ENCODE measurements around the gene ANKRD53.

ANKRD53 gene

DNA sequence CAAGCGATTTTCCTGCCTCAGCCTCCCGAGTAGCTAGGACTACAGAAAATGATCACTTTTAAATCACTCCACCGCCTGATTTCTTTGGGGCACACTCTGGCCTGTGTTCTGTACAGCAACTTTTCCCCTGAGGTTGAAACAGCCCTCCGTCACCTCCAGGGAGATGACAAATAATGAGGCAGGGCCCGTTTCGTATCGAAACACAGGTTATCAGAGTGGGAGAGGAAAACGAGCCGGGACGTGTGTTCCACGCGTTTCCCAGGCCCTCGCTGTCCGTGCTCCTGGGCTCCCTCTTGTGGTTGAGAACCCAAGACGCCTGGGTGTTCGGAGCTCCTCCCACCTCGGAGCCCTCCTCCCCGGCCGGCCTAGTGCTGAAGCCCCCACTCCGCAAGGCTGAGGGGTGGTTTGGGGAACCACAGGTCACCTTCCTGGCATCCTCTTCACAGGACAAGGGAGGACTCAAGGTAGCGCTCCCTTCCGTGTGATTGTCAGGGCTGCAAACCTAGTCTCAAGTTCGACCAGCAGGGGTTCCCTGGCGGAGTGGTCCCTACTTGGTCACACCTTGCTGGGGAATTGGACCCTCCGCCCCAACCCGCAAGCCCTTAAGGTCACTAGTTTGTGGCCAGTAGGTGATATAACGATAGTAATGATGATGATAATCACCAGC is 30.0 kb upstream of the ANKRD53 start:
- H3K27ac ChIP-seq, result no peak overlapping the region
- no peaks in the 10 kb centered on the region for H3K9me3 ChIP-seq (ENCODE audit: severe bottlenecking)
- H3K4me3 ChIP-seq (ENCODE audit: low read depth, low read length), result peak overlapping the region; percentile 41
- TF ChIP-seq, protein P1, sequence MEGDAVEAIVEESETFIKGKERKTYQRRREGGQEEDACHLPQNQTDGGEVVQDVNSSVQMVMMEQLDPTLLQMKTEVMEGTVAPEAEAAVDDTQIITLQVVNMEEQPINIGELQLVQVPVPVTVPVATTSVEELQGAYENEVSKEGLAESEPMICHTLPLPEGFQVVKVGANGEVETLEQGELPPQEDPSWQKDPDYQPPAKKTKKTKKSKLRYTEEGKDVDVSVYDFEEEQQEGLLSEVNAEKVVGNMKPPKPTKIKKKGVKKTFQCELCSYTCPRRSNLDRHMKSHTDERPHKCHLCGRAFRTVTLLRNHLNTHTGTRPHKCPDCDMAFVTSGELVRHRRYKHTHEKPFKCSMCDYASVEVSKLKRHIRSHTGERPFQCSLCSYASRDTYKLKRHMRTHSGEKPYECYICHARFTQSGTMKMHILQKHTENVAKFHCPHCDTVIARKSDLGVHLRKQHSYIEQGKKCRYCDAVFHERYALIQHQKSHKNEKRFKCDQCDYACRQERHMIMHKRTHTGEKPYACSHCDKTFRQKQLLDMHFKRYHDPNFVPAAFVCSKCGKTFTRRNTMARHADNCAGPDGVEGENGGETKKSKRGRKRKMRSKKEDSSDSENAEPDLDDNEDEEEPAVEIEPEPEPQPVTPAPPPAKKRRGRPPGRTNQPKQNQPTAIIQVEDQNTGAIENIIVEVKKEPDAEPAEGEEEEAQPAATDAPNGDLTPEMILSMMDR (IDR thresholded peaks at IDR 0.05; ENCODE audit: low read depth, low read length), result peak; percentile 97
- peak; percentile 91 for DNase-seq
- H3K27me3 ChIP-seq (ENCODE audit: insufficient read depth, low read depth, severe bottlenecking), result peaks cover 12% of the 10 kb centered on the region
- H3K36me3 ChIP-seq, result no peaks in the 10 kb centered on the region

DNA sequence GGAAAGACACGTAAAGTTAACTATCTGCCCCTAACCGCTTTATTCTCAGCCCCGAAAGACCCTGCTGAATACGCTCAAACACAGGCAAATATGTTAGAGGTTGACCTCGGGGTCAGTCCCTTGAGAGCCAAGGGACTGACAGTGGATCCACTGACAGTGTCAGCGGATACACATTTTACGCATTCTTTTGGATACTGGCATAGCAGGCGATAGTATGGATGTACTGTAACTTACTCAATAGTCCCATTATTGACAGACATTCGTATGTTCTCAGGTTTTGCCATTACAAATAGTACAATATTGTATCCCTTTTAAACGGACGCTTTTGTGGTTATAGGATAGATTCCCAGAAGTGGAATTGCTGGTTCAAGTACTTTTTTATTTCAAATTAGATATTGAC is 29.3 kb upstream of the ANKRD53 start:
- no peak overlapping the region for H3K4me3 ChIP-seq (ENCODE audit: low read depth, low read length)
- H3K9me3 ChIP-seq (ENCODE audit: severe bottlenecking), result no peaks in the 10 kb centered on the region
- no peaks in the 10 kb centered on the region for H3K36me3 ChIP-seq
- TF ChIP-seq, protein P1 (IDR thresholded peaks at IDR 0.05; ENCODE audit: low read depth, low read length), result no peak
- DNase-seq, result no peak
- peaks cover 12% of the 10 kb centered on the region for H3K27me3 ChIP-seq (ENCODE audit: insufficient read depth, low read depth, severe bottlenecking)
- no peak overlapping the region for H3K27ac ChIP-seq

DNA sequence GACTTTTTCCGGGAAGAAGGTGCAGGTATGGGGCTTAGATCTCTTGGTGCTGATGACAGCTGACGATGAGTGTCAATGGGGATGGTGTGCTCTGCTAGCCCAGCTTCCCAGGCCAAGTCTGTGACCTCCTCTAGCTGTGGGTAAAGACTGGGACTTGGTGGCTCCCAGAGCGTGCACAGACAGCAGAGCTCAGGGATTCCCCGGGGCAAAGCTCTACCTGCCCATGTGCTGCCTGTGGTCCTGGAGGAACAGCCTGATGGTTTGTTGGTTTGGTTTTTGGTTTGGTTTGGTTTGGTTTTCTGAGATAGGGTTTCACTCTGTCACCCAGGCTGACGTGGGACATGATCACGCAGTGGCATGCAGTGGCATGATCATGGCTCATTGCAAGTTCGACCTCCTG is 23.5 kb upstream of the ANKRD53 start:
- DNase-seq, result no peak
- TF ChIP-seq, protein P1 (IDR thresholded peaks at IDR 0.05; ENCODE audit: low read depth, low read length), result no peak
- Histone ChIP-seq H3K4me3 (ENCODE audit: low read depth, low read length) (no peak overlapping the region), H3K27ac (no peak overlapping the region), H3K9me3 (ENCODE audit: severe bottlenecking) (no peaks in the 10 kb centered on the region), H3K27me3 (ENCODE audit: insufficient read depth, low read depth, severe bottlenecking) (no peaks in the 10 kb centered on the region), H3K36me3 (no peaks in the 10 kb centered on the region)

- DNase-seq, result no peak
- Histone ChIP-seq H3K27me3 (ENCODE audit: insufficient read depth, low read depth, severe bottlenecking) (no peaks in the 10 kb centered on the region), H3K4me3 (ENCODE audit: low read depth, low read length) (no peak overlapping the region), H3K9me3 (ENCODE audit: severe bottlenecking) (no peaks in the 10 kb centered on the region), H3K36me3 (no peaks in the 10 kb centered on the region), H3K27ac (no peak overlapping the region)
- TF ChIP-seq, protein P1 (IDR thresholded peaks at IDR 0.05; ENCODE audit: low read depth, low read length), result no peak
These were observed 22.3 kb upstream of the ANKRD53 start for GRCh38 chr2:70956141-70956540.

DNA sequence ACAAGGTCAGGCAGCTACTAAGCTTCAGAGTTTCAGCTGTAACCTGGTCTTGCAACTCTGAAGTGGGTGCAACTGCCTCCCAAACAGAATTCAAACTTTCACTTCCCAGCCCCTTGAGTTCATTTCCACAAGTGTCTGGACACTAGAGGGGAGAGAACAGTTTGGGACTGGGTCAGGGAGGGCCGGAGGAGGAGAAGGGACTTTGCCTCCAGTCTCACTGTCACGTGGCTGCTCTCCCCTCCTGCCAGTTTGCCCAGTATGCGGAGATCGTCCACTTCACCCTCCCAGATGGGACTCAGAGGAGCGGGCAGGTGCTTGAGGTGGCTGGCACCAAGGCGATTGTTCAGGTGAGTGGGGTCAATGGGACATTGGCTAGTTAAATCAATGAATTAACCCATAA is 20.6 kb upstream of the ANKRD53 start:
- no peak overlapping the region for H3K27ac ChIP-seq
- DNase-seq, result no peak
- no peak overlapping the region for H3K4me3 ChIP-seq (ENCODE audit: low read depth, low read length)
- TF ChIP-seq, protein P1 (IDR thresholded peaks at IDR 0.05; ENCODE audit: low read depth, low read length), result no peak
- no peaks in the 10 kb centered on the region for H3K9me3 ChIP-seq (ENCODE audit: severe bottlenecking)
- H3K36me3 ChIP-seq, result no peaks in the 10 kb centered on the region
- H3K27me3 ChIP-seq (ENCODE audit: insufficient read depth, low read depth, severe bottlenecking), result no peaks in the 10 kb centered on the region

DNA sequence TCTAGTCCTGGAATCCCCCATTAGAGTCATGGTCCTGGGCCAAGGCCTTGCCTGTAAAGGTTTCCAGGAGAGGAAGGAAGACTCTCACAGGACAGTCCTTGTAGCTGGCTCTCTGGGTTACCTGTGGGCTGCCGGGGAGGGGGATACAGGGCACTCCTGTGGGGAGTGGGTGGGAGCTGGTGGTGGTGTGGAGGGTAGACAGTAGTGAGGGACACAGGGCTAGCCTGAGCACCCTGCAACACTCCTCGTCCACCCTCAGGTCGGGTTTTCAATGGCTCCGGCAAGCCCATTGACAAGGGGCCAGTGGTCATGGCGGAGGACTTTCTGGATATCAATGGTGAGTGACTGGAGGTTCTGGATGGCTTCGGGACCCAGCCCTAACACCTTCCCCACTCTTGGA is 19.7 kb upstream of the ANKRD53 start:
- Histone ChIP-seq H3K36me3 (no peaks in the 10 kb centered on the region), H3K9me3 (ENCODE audit: severe bottlenecking) (no peaks in the 10 kb centered on the region), H3K27me3 (ENCODE audit: insufficient read depth, low read depth, severe bottlenecking) (peaks cover 5% of the 10 kb centered on the region), H3K27ac (no peak overlapping the region), H3K4me3 (ENCODE audit: low read depth, low read length) (no peak overlapping the region)
- DNase-seq, result no peak
- TF ChIP-seq, protein P1 (IDR thresholded peaks at IDR 0.05; ENCODE audit: low read depth, low read length), result no peak
